Erythroblast (primary cell): ENCODE measurements around the gene TCHH.

Experiments
- GATA1 ChIP-seq: IDR thresholded peaks from 2 replicates; pipeline ENCODE4 v1.6.1; 2011; ENCODE audit warnings: low read depth, mild to moderate bottlenecking, control low read depth, low read length, moderate library complexity
- POLR2A ChIP-seq: IDR thresholded peaks from 2 replicates; pipeline ENCODE4 v1.6.1; 2011; ENCODE audit warnings: mild to moderate bottlenecking, low read length

GRCh38 chr1:152072311-152072710 lies 42.9 kb downstream of the TCHH start:
- TF ChIP-seq POLR2A (no peak), GATA1 (no peak)
